K562 (cell line): ENCODE measurements around the gene ELOVL7. TPM values are rescaled to one million over a fixed set of nuclear protein-coding genes. Genes with fewer than 3 reads are reported as not detected.

ENCODE experiments used
- ATAC-seq: fragments of 200-7000 bp; cut with Tn5 transposase; 3 replicates; pipeline ENCODE4 v1.9.1; 2020; ENCODE audit warnings: moderate library complexity
- BruUV-seq: library from RNA; stranded (reverse); fragments of 400-500 nt; replicated peaks from 2 replicates; lab custom pipeline; 2021; lab: Mats Ljungman, UMichigan
- CTCF ChIA-PET: fragments of 300-600 bp; formaldehyde crosslinking; extraction: SDS; loops from one replicate; lab custom pipeline; 2021; ENCODE audit warnings: low intra/inter-chr PET ratio; lab: Yijun Ruan, JAX
- POLR2A ChIA-PET: fragments of 300-600, 350-650 bp; sonication (Branson Sonifier 250); formaldehyde crosslinking; extraction: SDS; loops from one replicate; lab custom pipeline; 2021; ENCODE audit warnings: antibody characterized with exemption, inconsistent platforms; lab: Yijun Ruan, JAX
- DNase-seq, 4 experiments: peaks; one replicate each; pipeline versions ENCODE4 v3.0.0 to v3.0.0-alpha.2; 2011 to 2018; ENCODE audit warnings: low spot score in 3 of 4, mixed read lengths in 3 of 4; ENCODE audit errors: extremely low read depth in 1 of 4
- FAIRE-seq: peaks from 2 replicates; lab custom pipeline; 2011; peaks lifted over from hg19 to GRCh38; lab: Jason Lieb, UNC
- H2AFZ ChIP-seq: 2 replicates; pipeline ENCODE4 v1.6.0; 2011; ENCODE audit warnings: low read depth, low read length, control low read depth, inconsistent platforms
- H3K27ac ChIP-seq: fragments of 200-600 bp; 3 replicates; pipeline ENCODE4 v1.8.0; 2011; ENCODE audit warnings: low read depth, mild to moderate bottlenecking, control low read depth, inconsistent platforms, low read length, moderate library complexity, mixed read lengths; ENCODE audit errors: extremely low read depth
- H3K27me3 ChIP-seq, 2 experiments: fragments of 300-600 bp in 1 of 2; 2 replicates in 1 of 2; 3 replicates in 1 of 2; pipeline versions ENCODE4 v1.6.0 to v1.8.0; 2011; ENCODE audit warnings: inconsistent platforms in 2 of 2, low read length in 2 of 2, mild to moderate bottlenecking in 1 of 2, mixed read lengths in 1 of 2, moderate library complexity in 1 of 2; ENCODE audit not compliant: control insufficient read depth in 2 of 2, insufficient read depth in 2 of 2
- H3K36me3 ChIP-seq: fragments of 300-600 bp; 3 replicates; pipeline ENCODE4 v1.8.0; 2011; ENCODE audit warnings: mild to moderate bottlenecking, low read length, inconsistent platforms; ENCODE audit not compliant: control insufficient read depth, insufficient read depth
- H3K4me1 ChIP-seq, 2 experiments: fragments of 200-600 bp in 1 of 2; replicated peaks in 1 of 2; 2 replicates in 1 of 2; 3 replicates in 1 of 2; pipeline versions ENCODE4 v1.5.1 to v1.8.0; 2011; ENCODE audit warnings: inconsistent platforms in 2 of 2, low read length in 2 of 2, mild to moderate bottlenecking in 1 of 2, mixed read lengths in 1 of 2, moderate library complexity in 1 of 2; ENCODE audit not compliant: control insufficient read depth in 2 of 2, insufficient read depth in 2 of 2
- H3K4me2 ChIP-seq: 2 replicates; pipeline ENCODE4 v1.6.1; 2011; ENCODE audit warnings: low read length, control low read depth, inconsistent platforms, mixed read lengths; ENCODE audit not compliant: insufficient read depth
- H3K4me3 ChIP-seq: fragments of 200-600 bp; sonication (generic), shearing (Covaris generic); 2 replicates; pipeline ENCODE4 v1.5.1; 2016; ENCODE audit warnings: control low read depth, inconsistent platforms
- H3K79me2 ChIP-seq: fragments of 200-600 bp; 3 replicates; pipeline ENCODE4 v1.8.0; 2011; ENCODE audit warnings: low read length, inconsistent platforms; ENCODE audit not compliant: control insufficient read depth, insufficient read depth
- H3K9ac ChIP-seq, 2 experiments: 2 replicates each; pipeline versions ENCODE4 v1.6.0 to v1.6.1; 2011; ENCODE audit warnings: low read depth in 2 of 2, low read length in 2 of 2, control low read depth in 1 of 2, inconsistent platforms in 1 of 2, mild to moderate bottlenecking in 1 of 2, mixed read lengths in 1 of 2; ENCODE audit not compliant: insufficient read depth in 1 of 2
- H3K9me1 ChIP-seq: one replicate; pipeline ENCODE4 v1.6.0; 2011; ENCODE audit warnings: inconsistent platforms, mild to moderate bottlenecking, low read length, moderate library complexity; ENCODE audit not compliant: control insufficient read depth, insufficient read depth
- H3K9me3 ChIP-seq: replicated peaks from 2 replicates; pipeline ENCODE4 v1.5.1; 2011; ENCODE audit warnings: low read depth, low read length, inconsistent platforms; ENCODE audit not compliant: control insufficient read depth, insufficient read depth
- H4K20me1 ChIP-seq: replicated peaks from 2 replicates; pipeline ENCODE4 v1.6.1; 2011; ENCODE audit warnings: low read length, inconsistent platforms, mixed read lengths; ENCODE audit not compliant: control insufficient read depth, insufficient read depth
- IRF2 ChIP-seq: sonication (generic); formaldehyde crosslinking; IDR thresholded peaks from 2 replicates; pipeline ENCODE4 v1.8.1; 2022; ENCODE audit warnings: mild to moderate bottlenecking, missing genetic modification reagents
- LEF1 ChIP-seq: fragments of 450-650 bp; IDR thresholded peaks from 2 replicates; pipeline ENCODE4 v1.6.1; 2016; ENCODE audit warnings: mild to moderate bottlenecking
- PML ChIP-seq: IDR thresholded peaks from 2 replicates; pipeline ENCODE4 v1.6.1; 2012; ENCODE audit warnings: low read length, inconsistent platforms
- STAT5A ChIP-seq: IDR thresholded peaks from 2 replicates; pipeline ENCODE4 v1.6.1; 2012; ENCODE audit warnings: low read length, inconsistent platforms, borderline replicate concordance
- ZBTB17 ChIP-seq: fragments of 450-650 bp; formaldehyde crosslinking; IDR thresholded peaks from 2 replicates; pipeline ENCODE4 v1.4.0; 2020; ENCODE audit warnings: mild to moderate bottlenecking
- ZNF253 ChIP-seq: fragments of 250-450 bp; sonication (Bioruptor Pico); conservative IDR thresholded peaks from 2 replicates; pipeline ENCODE4 v1.6.1; 2021; ENCODE audit warnings: mild to moderate bottlenecking
- ZNF384 ChIP-seq: IDR thresholded peaks from 2 replicates; pipeline ENCODE4 v1.6.1; 2012; ENCODE audit warnings: low read depth, low read length, improper control_type of control experiment
- WGBS: fragments of 100-300 bp; shearing (Covaris generic); methylation state at CpG from one replicate; pipeline ENCODE4 v1.1.6; 2016; ENCODE audit warnings: low coverage, mixed read lengths; ENCODE audit not compliant: insufficient coverage; ENCODE audit errors: missing lambda C conversion rate; 5-methylcytosine and 5-hydroxymethylcytosine counted together
- in situ Hi-C: fragments of 300-500 bp; cut with MboI; formaldehyde crosslinking; loops from 4 replicates; pipeline ENCODE4 v1.15.0; 2018; ENCODE audit warnings: inconsistent platforms, mixed read lengths
- intact Hi-C: fragments of 100-400 bp; cut with micrococcal nuclease; formaldehyde crosslinking; loops from 2 replicates; pipeline ENCODE4 v1.14.2; 2022
- polyA plus RNA-seq, 8 experiments: library from polyadenylated mRNA; depleted of rRNA in 4 of 8; stranded (reverse) in 5 of 8; unstranded in 3 of 8; fragments of >200 nt; fragmentation: Nextera tagmentation in 2 of 8; fragmentation: Illumina TruSeq in 1 of 8; extraction: Ambion mirVana in 2 of 8; extraction: Trizol in 1 of 8; gene quantifications; 2 replicates each; pipeline versions ENCODE4 v1.2.1 to v1.2.3, GENCODE V29; 2011 to 2014; ENCODE audit warnings: inconsistent platforms in 1 of 8, missing spikeins in 1 of 8
- total RNA-seq, 7 experiments: library from RNA; depleted of rRNA in 6 of 7; stranded (reverse); fragments of >200 nt in 6 of 7; fragmentation: Illumina TruSeq in 2 of 7; extraction: Trizol in 2 of 7; gene quantifications; 2 replicates each; pipeline versions ENCODE4 v1.2.1 to v1.2.3, GENCODE V29; 2011 to 2021; ENCODE audit warnings: low replicate concordance in 1 of 7

ELOVL7 gene
- total and polyA plus RNA-seq, 9 of the 15 experiments (the other 6 are each of a cell fraction or from before 2014, with no cell fraction given) = 4.5 to 12.3 (median 6.9) TPM

DNA sequence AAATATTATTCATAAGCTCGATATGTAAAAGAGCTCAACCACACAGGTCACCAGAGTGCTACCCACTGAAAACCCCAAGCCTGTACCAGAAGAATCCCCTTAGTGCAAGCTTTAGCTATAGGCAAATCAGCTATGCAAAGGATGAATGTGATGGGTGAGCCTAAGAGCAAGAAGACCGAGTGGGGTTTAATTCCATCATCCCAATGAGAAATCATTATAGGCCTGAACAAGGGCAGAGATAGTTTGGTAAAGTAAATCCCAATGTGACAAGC lies 21.8 kb downstream of the ELOVL7 start:
- Histone ChIP-seq H2AFZ (no peak overlapping the region), H3K36me3 (no peaks in the 10 kb centered on the region; the same call in 2 of the 3 replicates), H3K9me3 (peaks cover 2% of the 10 kb centered on the region), H3K4me3 (no peak overlapping the region), H3K27me3 (no peaks in the 10 kb centered on the region), H3K9me1 (no peaks in the 10 kb centered on the region), H3K9ac (no peak overlapping the region), H3K4me2 (no peak overlapping the region), H3K27ac (no peak overlapping the region; the same call in 2 of the 3 replicates), H3K4me1 (peaks cover 0 to 40% of the 10 kb centered on the region in 2 experiments; a peak in 3 of 5 replicates), H3K79me2 (no peaks in the 10 kb centered on the region; the same call in 2 of the 3 replicates), H4K20me1 (no peaks in the 10 kb centered on the region)
- FAIRE-seq (no peak), DNase-seq (no peak), ATAC-seq (no peak)
- ChIA-PET POLR2A (interaction anchor here (0.5 kb wide), 1 partner anchor 97 kb away, joined by 4 read pairs; no protein-coding TSS in a partner anchor), CTCF (no interaction called here)
- no peak for TF ChIP-seq LEF1
- no peak for TF ChIP-seq IRF2 (CRISPR knock-in tag)
- TF ChIP-seq ZNF384 = no peak
- TF ChIP-seq ZBTB17 = no peak
- TF ChIP-seq PML = no peak
- TF ChIP-seq STAT5A = no peak
- TF ChIP-seq ZNF253 (CRISPR knock-in tag) = no peak
- intact Hi-C loops (no loop called here), in situ Hi-C loops (no loop called here)
- BruUV-seq = no TSS peak
- WGBS = 56% methylated on average over 2 of the region's 2 CpGs
